Left ventricle myocardium inferior (tissue), 1 donor: ENCODE measurements around the gene ELAPOR1. TPM values are rescaled to one million over a fixed set of nuclear protein-coding genes. Genes with fewer than 3 reads are reported as not detected.

ENCODE experiments used
- DNase-seq: peaks from one replicate; pipeline ENCODE4 v3.0.0-alpha.2; 2020
- H3K27ac ChIP-seq: fragments of 200-600 bp; replicated peaks from 2 replicates; pipeline ENCODE4 v1.8.0; 2021
- H3K27me3 ChIP-seq: fragments of 200-600 bp; 2 replicates; pipeline ENCODE4 v1.8.0; 2021; ENCODE audit warnings: low read depth
- H3K36me3 ChIP-seq: fragments of 200-600 bp; 2 replicates; pipeline ENCODE4 v1.8.0; 2021
- H3K4me1 ChIP-seq: fragments of 200-600 bp; 2 replicates; pipeline ENCODE4 v1.8.0; 2021
- H3K4me3 ChIP-seq: fragments of 200-600 bp; 2 replicates; pipeline ENCODE4 v1.8.0; 2021; ENCODE audit warnings: mild to moderate bottlenecking, moderate library complexity
- H3K9me3 ChIP-seq: fragments of 200-600 bp; replicated peaks from 2 replicates; pipeline ENCODE4 v1.8.0; 2021
- CTCF ChIP-seq: fragments of 200-600 bp; IDR thresholded peaks from 2 replicates; pipeline ENCODE4 v1.8.0; 2021; ENCODE audit warnings: antibody characterized with exemption, mild to moderate bottlenecking, borderline replicate concordance
- intact Hi-C: fragments of 100-400 bp; cut with micrococcal nuclease; formaldehyde crosslinking; loops from one replicate; pipeline ENCODE4 v1.11.0; 2022
- total RNA-seq: library from RNA; stranded (reverse); fragmentation: NEBNext Ultra II Directional; extraction: Animal tissue kit (Norgen Biotek cat#: 25700); gene quantifications from one replicate; pipeline ENCODE4 v1.2.1, GENCODE V29; 2021
- donor health status: DM: no; HTN: yes; CAD: no; lungs with severe emphysema.

The ELAPOR1 gene
- total RNA-seq, 1 donor from 2014 or later, result 0.19 TPM

GRCh38 chr1:109091839-109092193, 22.1 kb upstream of the ELAPOR1 start:
- H3K9me3 ChIP-seq, result no peaks in the 10 kb centered on the region
- H3K36me3 ChIP-seq, result peaks cover 21% of the 10 kb centered on the region
- no peak for TF ChIP-seq CTCF
- intact Hi-C loops, result no loop called here
- H3K4me3 ChIP-seq, result peak overlapping the region; percentile 83
- peaks cover 72% of the 10 kb centered on the region for H3K4me1 ChIP-seq
- peak overlapping the region; percentile 98 for H3K27ac ChIP-seq
- DNase-seq, result no peak
- no peaks in the 10 kb centered on the region for H3K27me3 ChIP-seq

GRCh38 chr1:109094377-109094803, 19.5 kb upstream of the ELAPOR1 start:
- no peak for DNase-seq
- TF ChIP-seq CTCF, result no peak
- Histone ChIP-seq H3K4me1 (peaks cover 73% of the 10 kb centered on the region), H3K27me3 (no peaks in the 10 kb centered on the region), H3K27ac (peak overlapping the region; percentile 98), H3K4me3 (peak overlapping the region; percentile 2), H3K9me3 (no peaks in the 10 kb centered on the region), H3K36me3 (peaks cover 21% of the 10 kb centered on the region)
- intact Hi-C loops, result no loop called here

GRCh38 chr1:109094871-109095270, 19.0 kb upstream of the ELAPOR1 start:
- DNase-seq, result no peak
- H3K27ac ChIP-seq, result peak overlapping the region; percentile 98
- H3K4me3 ChIP-seq, result no peak overlapping the region
- H3K27me3 ChIP-seq, result no peaks in the 10 kb centered on the region
- intact Hi-C loops, result no loop called here
- H3K36me3 ChIP-seq, result peaks cover 21% of the 10 kb centered on the region
- peaks cover 72% of the 10 kb centered on the region for H3K4me1 ChIP-seq
- no peak for TF ChIP-seq CTCF
- H3K9me3 ChIP-seq, result no peaks in the 10 kb centered on the region

GRCh38 chr1:109095631-109096030, 18.3 kb upstream of the ELAPOR1 start:
- peaks cover 21% of the 10 kb centered on the region for H3K36me3 ChIP-seq
- no peaks in the 10 kb centered on the region for H3K27me3 ChIP-seq
- TF ChIP-seq CTCF, result no peak
- H3K27ac ChIP-seq, result peak overlapping the region; percentile 22
- H3K9me3 ChIP-seq, result no peaks in the 10 kb centered on the region
- no peak overlapping the region for H3K4me3 ChIP-seq
- H3K4me1 ChIP-seq, result peaks cover 72% of the 10 kb centered on the region
- intact Hi-C loops, result no loop called here
- DNase-seq, result no peak

- Histone ChIP-seq H3K27me3 (no peaks in the 10 kb centered on the region), H3K9me3 (no peaks in the 10 kb centered on the region), H3K27ac (peak overlapping the region; percentile 22), H3K4me1 (peaks cover 72% of the 10 kb centered on the region), H3K36me3 (peaks cover 21% of the 10 kb centered on the region), H3K4me3 (no peak overlapping the region)
- DNase-seq, result no peak
- intact Hi-C loops, result no loop called here
- no peak for TF ChIP-seq CTCF
Observed at GRCh38 chr1:109096120-109096519, 17.8 kb upstream of the ELAPOR1 start.
